WTC11 (cell line): ENCODE results near the gene NRG2. TPM values are rescaled to one million over a fixed set of nuclear protein-coding genes. Genes with fewer than 3 reads are reported as not detected.

ENCODE experiments used
- ATAC-seq: fragments of 200-7000 bp; cut with Tn5 transposase; 2 replicates; pipeline ENCODE4 v1.10.0; 2021; ENCODE audit warnings: mild to moderate bottlenecking, moderate library complexity
- CTCF ChIA-PET: fragments of 300-600 bp; sonication (Branson Sonifier 250); formaldehyde crosslinking; loops from one replicate; lab custom pipeline; 2021; ENCODE audit warnings: antibody characterized with exemption; lab: Charles Lee
- POLR2A ChIA-PET: fragments of 350-600 bp; sonication (Branson Sonifier 250); formaldehyde crosslinking; loops from one replicate; lab custom pipeline; 2021; ENCODE audit warnings: antibody characterized with exemption; lab: Charles Lee
- DNase-seq: peaks from one replicate; pipeline ENCODE4 v3.0.0; 2021; ENCODE audit warnings: low spot score
- H3K27ac Mint-ChIP-seq: 2 replicates; pipeline ENCODE4 v1.8.0; 2021; ENCODE audit warnings: mixed read lengths
- H3K27me3 Mint-ChIP-seq: 2 replicates; pipeline ENCODE4 v1.8.0; 2021; ENCODE audit warnings: low read depth, mild to moderate bottlenecking, moderate library complexity, mixed read lengths
- H3K36me3 Mint-ChIP-seq: 2 replicates; pipeline ENCODE4 v1.8.0; 2021; ENCODE audit warnings: mixed read lengths
- H3K4me1 Mint-ChIP-seq: 2 replicates; pipeline ENCODE4 v1.8.0; 2022; ENCODE audit warnings: mixed read lengths
- H3K4me3 Mint-ChIP-seq: 2 replicates; pipeline ENCODE4 v1.8.0; 2021; ENCODE audit warnings: mild to moderate bottlenecking, moderate library complexity, mixed read lengths
- H3K9me3 Mint-ChIP-seq: 2 replicates; pipeline ENCODE4 v1.8.0; 2021; ENCODE audit warnings: mixed read lengths
- CDX4 ChIP-seq: fragments of 250-450 bp; sonication (Bioruptor Pico); IDR thresholded peaks from 2 replicates; pipeline ENCODE4 v1.9.0; 2021; ENCODE audit warnings: moderate library complexity, mild to moderate bottlenecking, inconsistent platforms, borderline replicate concordance
- FOXP4 ChIP-seq: sonication (generic); formaldehyde crosslinking; IDR thresholded peaks from 2 replicates; pipeline ENCODE4 v1.8.0; 2022; ENCODE audit warnings: mild to moderate bottlenecking, missing genetic modification reagents
- IRF2 ChIP-seq: sonication (generic); formaldehyde crosslinking; IDR thresholded peaks from 2 replicates; pipeline ENCODE4 v1.8.0; 2022; ENCODE audit warnings: low read depth, missing genetic modification reagents, borderline replicate concordance
- NR3C1 ChIP-seq: sonication (generic); formaldehyde crosslinking; conservative IDR thresholded peaks from 2 replicates; pipeline ENCODE4 v1.8.1; 2023; ENCODE audit warnings: low read depth, mild to moderate bottlenecking, missing genetic modification reagents
- OVOL2 ChIP-seq: fragments of 250-450 bp; sonication (Bioruptor Pico); IDR thresholded peaks from 2 replicates; pipeline ENCODE4 v1.9.0; 2021; ENCODE audit warnings: mild to moderate bottlenecking, borderline replicate concordance
- PRDM15 ChIP-seq: sonication (generic); formaldehyde crosslinking; IDR thresholded peaks from 2 replicates; pipeline ENCODE4 v1.8.0; 2022; ENCODE audit warnings: missing genetic modification reagents
- RORB ChIP-seq: fragments of 250-450 bp; sonication (Bioruptor Pico); IDR thresholded peaks from 2 replicates; pipeline ENCODE4 v1.9.0; 2021; ENCODE audit warnings: mild to moderate bottlenecking
- USF1 ChIP-seq: sonication (generic); formaldehyde crosslinking; IDR thresholded peaks from 2 replicates; pipeline ENCODE4 v1.8.0; 2022; ENCODE audit warnings: mild to moderate bottlenecking, missing genetic modification reagents
- USF2 ChIP-seq: sonication (generic); formaldehyde crosslinking; IDR thresholded peaks from 2 replicates; pipeline ENCODE4 v1.8.1; 2023; ENCODE audit warnings: mild to moderate bottlenecking, missing genetic modification reagents, moderate library complexity
- ZNF121 ChIP-seq: sonication (generic); formaldehyde crosslinking; IDR thresholded peaks from 2 replicates; pipeline ENCODE4 v1.8.0; 2023; ENCODE audit warnings: missing genetic modification reagents
- total RNA-seq: library from RNA; stranded (reverse); gene quantifications from 3 replicates; pipeline ENCODE4 v1.2.3, GENCODE V29; 2021
- TF ChIP-seq, protein P1 (sequence below): sonication (generic); formaldehyde crosslinking; IDR thresholded peaks from 2 replicates; pipeline ENCODE4 v1.8.1; 2023; ENCODE audit warnings: mild to moderate bottlenecking, missing genetic modification reagents

The NRG2 gene
- total RNA-seq, 1 experiment from 2014 or later: 0.44 TPM

DNA sequence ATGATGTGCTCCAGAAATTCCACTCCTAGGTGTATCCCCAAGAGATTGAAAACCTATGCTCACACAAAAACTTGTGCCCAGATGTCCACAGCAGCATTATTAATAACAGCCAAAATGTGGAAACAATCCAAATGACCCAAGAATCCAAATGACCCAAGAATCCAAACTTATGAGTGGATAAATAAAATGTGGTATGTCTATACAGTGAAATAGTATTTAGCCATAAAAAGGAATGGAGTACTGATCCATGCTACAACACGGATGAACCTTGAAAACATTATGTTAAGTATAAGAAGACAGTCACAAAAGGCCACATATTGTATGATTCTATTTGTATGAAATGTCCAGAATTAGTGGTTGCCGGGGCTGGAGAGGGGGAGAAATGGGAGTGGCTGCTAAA, 167.1 kb downstream of the NRG2 start:
- CTCF ChIA-PET: interaction anchor here (1.6 to 3.2 kb wide), 2 partner anchors 88 to 93 kb away, joined by 8 to 33 read pairs; no protein-coding TSS in a partner anchor
- H3K9me3 Mint-ChIP-seq: peaks cover 9% of the 10 kb centered on the region
- DNase-seq (no peak), ATAC-seq (no peak)
- H3K4me3 Mint-ChIP-seq: no peak overlapping the region
- no peak overlapping the region for H3K27ac Mint-ChIP-seq
- 0 out of 2 replicates have a peak, but pooled peaks cover 2% of the 10 kb centered on the region for H3K36me3 Mint-ChIP-seq
- POLR2A ChIA-PET: no interaction called here
- no peaks in the 10 kb centered on the region; the same call in 1 of the 2 replicates for H3K27me3 Mint-ChIP-seq
- H3K4me1 Mint-ChIP-seq: peaks cover 25% of the 10 kb centered on the region
- TF ChIP-seq ZNF121 (CRISPR knock-in tag) (no peak), FOXP4 (CRISPR knock-in tag) (no peak), NR3C1 (CRISPR knock-in tag) (no peak)
- TF ChIP-seq, protein P1, sequence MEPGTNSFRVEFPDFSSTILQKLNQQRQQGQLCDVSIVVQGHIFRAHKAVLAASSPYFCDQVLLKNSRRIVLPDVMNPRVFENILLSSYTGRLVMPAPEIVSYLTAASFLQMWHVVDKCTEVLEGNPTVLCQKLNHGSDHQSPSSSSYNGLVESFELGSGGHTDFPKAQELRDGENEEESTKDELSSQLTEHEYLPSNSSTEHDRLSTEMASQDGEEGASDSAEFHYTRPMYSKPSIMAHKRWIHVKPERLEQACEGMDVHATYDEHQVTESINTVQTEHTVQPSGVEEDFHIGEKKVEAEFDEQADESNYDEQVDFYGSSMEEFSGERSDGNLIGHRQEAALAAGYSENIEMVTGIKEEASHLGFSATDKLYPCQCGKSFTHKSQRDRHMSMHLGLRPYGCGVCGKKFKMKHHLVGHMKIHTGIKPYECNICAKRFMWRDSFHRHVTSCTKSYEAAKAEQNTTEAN (CRISPR knock-in tag): no peak

GRCh38 chr5:139872851-139873794, 170.0 kb downstream of the NRG2 start:
- TF ChIP-seq RORB (CRISPR knock-in tag): no peak
- TF ChIP-seq NR3C1 (CRISPR knock-in tag): no peak
- no peak for TF ChIP-seq USF1 (CRISPR knock-in tag)
- no peak for TF ChIP-seq PRDM15 (CRISPR knock-in tag)
- no peak for TF ChIP-seq OVOL2 (CRISPR knock-in tag)
- no peak for TF ChIP-seq IRF2 (CRISPR knock-in tag)
- no peak for TF ChIP-seq ZNF121 (CRISPR knock-in tag)
- TF ChIP-seq USF2: no peak
- no peak for TF ChIP-seq CDX4
- TF ChIP-seq, all 79 proteins: peak for 0
- H3K9me3 Mint-ChIP-seq: peaks cover 9% of the 10 kb centered on the region
- ATAC-seq: peak; percentile 65
- 0 out of 2 replicates have a peak, but pooled peaks cover 2% of the 10 kb centered on the region for H3K36me3 Mint-ChIP-seq
- POLR2A ChIA-PET: interaction anchor here (1.1 kb wide), 1 partner anchor 96 kb away, joined by 4 read pairs; no protein-coding TSS in a partner anchor
- peaks cover 19% of the 10 kb centered on the region for H3K4me1 Mint-ChIP-seq
- no peak overlapping the region for H3K27ac Mint-ChIP-seq
- H3K4me3 Mint-ChIP-seq: no peak overlapping the region
- no peaks in the 10 kb centered on the region; the same call in 1 of the 2 replicates for H3K27me3 Mint-ChIP-seq
- no peak for DNase-seq
- CTCF ChIA-PET: interaction anchor here (0.5 to 3.8 kb wide), 28 partner anchors 8 to 371 kb away, joined by 3 to 113 read pairs (median 4); partner anchors contain the start of genes NRG2 and PSD2
